H1 (cell line): ENCODE measurements around the gene THAP7. TPM values are rescaled to one million over a fixed set of nuclear protein-coding genes. Genes with fewer than 3 reads are reported as not detected.

ENCODE experiments used
- CTCF ChIA-PET: fragments of 300-600 bp; sonication (Branson Sonifier 250); formaldehyde crosslinking; loops from one replicate; lab custom pipeline; 2021; ENCODE audit not compliant: partially characterized antibody; lab: Charles Lee
- POLR2A ChIA-PET: fragments of 300-600 bp; sonication (Branson Sonifier 250); formaldehyde crosslinking; loops from one replicate; lab custom pipeline; 2021; ENCODE audit warnings: inconsistent platforms; ENCODE audit not compliant: partially characterized antibody; lab: Charles Lee
- DNase-seq, 2 experiments: peaks; one replicate each; pipeline versions ENCODE4 v3.0.0 to v3.0.0-alpha.2; 2010 to 2022; ENCODE audit warnings: low spot score in 2 of 2, low read depth in 1 of 2, mixed read lengths in 1 of 2
- FAIRE-seq: peaks from 2 replicates; lab custom pipeline; 2011; peaks lifted over from hg19 to GRCh38; lab: Jason Lieb, UNC
- H2AFZ ChIP-seq: 2 replicates; pipeline ENCODE4 v1.8.1; 2012; ENCODE audit warnings: low read length, inconsistent platforms
- H2AK5ac ChIP-seq: 2 replicates; pipeline ENCODE4 v1.6.1; 2013; ENCODE audit warnings: low read depth, low read length
- H2BK120ac ChIP-seq: replicated peaks from 2 replicates; pipeline ENCODE3; 2013; ENCODE audit warnings: low read depth, low read length, inconsistent platforms
- H2BK12ac ChIP-seq: 2 replicates; pipeline ENCODE4 v1.6.1; 2013; ENCODE audit warnings: low read depth, low read length
- H2BK15ac ChIP-seq: 2 replicates; pipeline ENCODE4 v1.6.1; 2013; ENCODE audit warnings: low read length
- H2BK20ac ChIP-seq: 2 replicates; pipeline ENCODE4 v1.6.1; 2013; ENCODE audit warnings: low read length
- H2BK5ac ChIP-seq: 2 replicates; pipeline ENCODE4 v1.6.1; 2013; ENCODE audit warnings: low read depth, low read length
- H3K14ac ChIP-seq: 2 replicates; pipeline ENCODE4 v1.6.1; 2013; ENCODE audit warnings: inconsistent platforms; ENCODE audit not compliant: insufficient read length
- H3K18ac ChIP-seq: 2 replicates; pipeline ENCODE4 v1.6.1; 2013; ENCODE audit warnings: low read length; ENCODE audit errors: extremely low read depth
- H3K23ac ChIP-seq: 2 replicates; pipeline ENCODE4 v1.6.1; 2013; ENCODE audit warnings: inconsistent platforms; ENCODE audit not compliant: insufficient read length
- H3K23me2 ChIP-seq: 2 replicates; pipeline ENCODE4 v1.6.1; 2013; ENCODE audit warnings: low read depth, low read length
- H3K27ac ChIP-seq: 2 replicates; pipeline ENCODE4 v1.6.1; 2011; ENCODE audit warnings: low read depth, low read length, inconsistent platforms
- H3K27me3 ChIP-seq, 4 experiments: replicated peaks in 1 of 4; 1 replicate in 1 of 4; 2 replicates in 3 of 4; pipeline versions ENCODE4 v1.6.1 to v1.8.1; 2011 to 2013; ENCODE audit warnings: low read length in 3 of 4, mild to moderate bottlenecking in 3 of 4, inconsistent platforms in 2 of 4, mixed read lengths in 2 of 4, moderate library complexity in 1 of 4; ENCODE audit not compliant: control insufficient read depth in 3 of 4, insufficient read depth in 3 of 4; ENCODE audit errors: extremely low read depth in 1 of 4
- H3K36me3 ChIP-seq, 4 experiments: 2 replicates each; pipeline versions ENCODE4 v1.6.1 to v1.8.1; 2011 to 2013; ENCODE audit warnings: mild to moderate bottlenecking in 4 of 4, low read length in 3 of 4, moderate library complexity in 2 of 4, control low read depth in 1 of 4, inconsistent platforms in 1 of 4; ENCODE audit not compliant: insufficient read depth in 4 of 4, control insufficient read depth in 2 of 4
- H3K4ac ChIP-seq: replicated peaks from 2 replicates; pipeline ENCODE3; 2013; ENCODE audit warnings: low read length, low read depth, mixed read lengths, inconsistent platforms; ENCODE audit not compliant: insufficient read length
- H3K4me1 ChIP-seq, 4 experiments: replicated peaks in 1 of 4; 1 replicate in 1 of 4; 2 replicates in 3 of 4; pipeline versions ENCODE4 v1.6.1 to v1.8.1; 2011 to 2013; ENCODE audit warnings: low read length in 3 of 4, inconsistent platforms in 2 of 4, mixed read lengths in 1 of 4; ENCODE audit not compliant: insufficient read depth in 4 of 4, control insufficient read depth in 3 of 4
- H3K4me2 ChIP-seq, 2 experiments: 2 replicates each; pipeline versions ENCODE4 v1.6.1 to v1.8.1; 2011 to 2013; ENCODE audit warnings: low read depth in 2 of 2, low read length in 2 of 2, control low read depth in 1 of 2, inconsistent platforms in 1 of 2, mild to moderate bottlenecking in 1 of 2; ENCODE audit not compliant: insufficient read depth in 1 of 2
- H3K4me3 ChIP-seq, 4 experiments: fragments of 200-600, 300-600 bp in 1 of 4; sonication (generic), shearing (Covaris generic), sonication (Bioruptor Twin) in 1 of 4; 2 replicates each; pipeline versions ENCODE4 v1.5.1 to v1.8.1; 2011 to 2016; ENCODE audit warnings: low read length in 4 of 4, low read depth in 3 of 4, control low read depth in 2 of 4, inconsistent platforms in 2 of 4, mild to moderate bottlenecking in 2 of 4, mixed read lengths in 1 of 4, moderate library complexity in 1 of 4; ENCODE audit not compliant: insufficient read depth in 2 of 4; ENCODE audit errors: extremely low read depth in 1 of 4
- H3K56ac ChIP-seq: replicated peaks from 2 replicates; pipeline ENCODE3; 2013; ENCODE audit warnings: low read depth, mild to moderate bottlenecking, mixed read lengths, low read length, inconsistent platforms; ENCODE audit not compliant: insufficient read length
- H3K79me1 ChIP-seq: 2 replicates; pipeline ENCODE4 v1.6.1; 2013; ENCODE audit warnings: low read depth, low read length, control low read depth
- H3K79me2 ChIP-seq, 2 experiments: 2 replicates each; pipeline versions ENCODE4 v1.6.1 to v1.8.1; 2012 to 2013; ENCODE audit warnings: low read length in 2 of 2, mild to moderate bottlenecking in 2 of 2, inconsistent platforms in 1 of 2; ENCODE audit not compliant: insufficient read depth in 2 of 2, control insufficient read depth in 1 of 2
- H3K9ac ChIP-seq, 4 experiments: replicated peaks in 1 of 4; 1 replicate in 1 of 4; 2 replicates in 3 of 4; pipeline versions ENCODE4 v1.6.1 to v1.8.1; 2011 to 2013; ENCODE audit warnings: low read depth in 3 of 4, low read length in 3 of 4, control low read depth in 2 of 4, mild to moderate bottlenecking in 2 of 4, moderate library complexity in 2 of 4, inconsistent platforms in 1 of 4; ENCODE audit errors: extremely low read depth in 1 of 4
- H3K9me3 ChIP-seq, 2 experiments: 2 replicates each; pipeline versions ENCODE4 v1.6.1 to v1.8.1; 2012 to 2013; ENCODE audit warnings: mild to moderate bottlenecking in 2 of 2, moderate library complexity in 2 of 2, control low read depth in 1 of 2, inconsistent platforms in 1 of 2, low read depth in 1 of 2, low read length in 1 of 2, mixed read lengths in 1 of 2; ENCODE audit not compliant: insufficient read depth in 2 of 2
- H4K20me1 ChIP-seq, 2 experiments: replicated peaks in 1 of 2; 2 replicates each; pipeline versions ENCODE3 to v1.8.1; 2011 to 2013; ENCODE audit warnings: inconsistent platforms in 2 of 2, low read length in 2 of 2, mild to moderate bottlenecking in 1 of 2; ENCODE audit not compliant: insufficient read depth in 2 of 2, control insufficient read depth in 1 of 2
- H4K5ac ChIP-seq: 2 replicates; pipeline ENCODE4 v1.6.1; 2013; ENCODE audit warnings: low read length, low read depth, mixed read lengths, inconsistent platforms; ENCODE audit not compliant: insufficient read length
- H4K8ac ChIP-seq: 2 replicates; pipeline ENCODE4 v1.8.0; 2013; ENCODE audit warnings: mild to moderate bottlenecking, moderate library complexity, low read length, inconsistent platforms; ENCODE audit not compliant: insufficient read depth; ENCODE audit errors: extremely low read depth
- H4K91ac ChIP-seq: replicated peaks from 2 replicates; pipeline ENCODE3; 2013; ENCODE audit warnings: low read length, mixed read lengths, inconsistent platforms; ENCODE audit not compliant: insufficient read length
- ATF3 ChIP-seq: IDR thresholded peaks from 2 replicates; pipeline ENCODE4 v1.6.1; 2011; ENCODE audit warnings: low read depth, mild to moderate bottlenecking, low read length; ENCODE audit not compliant: insufficient read depth
- CBX8 ChIP-seq: fragments of 300-800, 300-1000 bp; sonication (generic); IDR thresholded peaks from 2 replicates; pipeline ENCODE4 v1.7.1; 2016; ENCODE audit warnings: low read depth, low read length, borderline replicate concordance
- EP300 ChIP-seq, 2 experiments: IDR thresholded peaks; 1 replicate in 1 of 2; 2 replicates in 1 of 2; pipeline ENCODE4 v1.6.1; 2011 to 2012; ENCODE audit warnings: low read depth in 2 of 2, low read length in 2 of 2, mild to moderate bottlenecking in 2 of 2, borderline replicate concordance in 1 of 2, inconsistent platforms in 1 of 2, moderate library complexity in 1 of 2
- GABPA ChIP-seq: IDR thresholded peaks from 2 replicates; pipeline ENCODE4 v1.6.1; 2011; ENCODE audit warnings: mild to moderate bottlenecking, low read length, moderate library complexity, borderline replicate concordance; ENCODE audit not compliant: insufficient read depth
- KDM4A ChIP-seq: IDR thresholded peaks from one replicate; pipeline ENCODE4 v1.7.1; 2012; ENCODE audit warnings: low read depth, mild to moderate bottlenecking, moderate library complexity, low read length, inconsistent platforms; ENCODE audit not compliant: severe bottlenecking
- POU5F1 ChIP-seq: IDR thresholded peaks from 2 replicates; pipeline ENCODE4 v1.6.1; 2011; ENCODE audit warnings: low read depth, mild to moderate bottlenecking, low read length, moderate library complexity
- RNF2 ChIP-seq: fragments of 200-900, 300-1000 bp; sonication (generic); IDR thresholded peaks from 2 replicates; pipeline ENCODE4 v1.7.1; 2016; ENCODE audit warnings: borderline replicate concordance, low read depth, mild to moderate bottlenecking, antibody characterized with exemption, low read length; ENCODE audit not compliant: poor library complexity, severe bottlenecking; ENCODE audit errors: missing control alignments
- SAP30 ChIP-seq: fragments of 300-600 bp; sonication (generic); IDR thresholded peaks from 2 replicates; pipeline ENCODE4 v1.7.1; 2012; ENCODE audit warnings: low read length, moderate library complexity, mild to moderate bottlenecking, inconsistent platforms; ENCODE audit not compliant: insufficient read depth, insufficient replicate concordance
- SIRT6 ChIP-seq: IDR thresholded peaks from one replicate; pipeline ENCODE4 v1.7.1; 2012; ENCODE audit warnings: low read length, inconsistent platforms
- SIX5 ChIP-seq: IDR thresholded peaks from 2 replicates; pipeline ENCODE4 v1.6.1; 2011; ENCODE audit warnings: mild to moderate bottlenecking, low read depth, low read length
- SP4 ChIP-seq: IDR thresholded peaks from 2 replicates; pipeline ENCODE4 v1.6.1; 2012; ENCODE audit warnings: low read length, inconsistent platforms
- TAF7 ChIP-seq: optimal IDR thresholded peaks from 2 replicates; pipeline ENCODE3; 2011; ENCODE audit warnings: low read depth, mild to moderate bottlenecking, inconsistent platforms, low read length, moderate library complexity, borderline replicate concordance
- WGBS, 2 experiments: shearing (Covaris generic) in 1 of 2; methylation state at CpG; one replicate each; pipeline versions ENCODE4 v1.1.6 to v1.1.7; 2013 to 2015; ENCODE audit warnings: low lambda C conversion rate in 2 of 2, mixed read lengths in 2 of 2, inconsistent platforms in 1 of 2, low coverage in 1 of 2, missing lambda C conversion rate in 1 of 2; ENCODE audit not compliant: insufficient replicate concordance in 2 of 2, insufficient coverage in 1 of 2, insufficient read length in 1 of 2; ENCODE audit errors: extremely low coverage in 1 of 2, missing lambda C conversion rate in 1 of 2; 5-methylcytosine and 5-hydroxymethylcytosine counted together
- polyA plus RNA-seq, 7 experiments: library from polyadenylated mRNA; depleted of rRNA in 3 of 7; stranded (reverse) in 5 of 7; unstranded in 2 of 7; fragments of >200 nt in 5 of 7; fragments of 200-250 nt in 2 of 7; gene quantifications; 1 replicate in 5 of 7; 2 replicates in 1 of 7; 4 replicates in 1 of 7; pipeline versions ENCODE4 v1.2.1 to v1.2.3, GENCODE V29; 2011 to 2013; ENCODE audit warnings: missing spikeins in 2 of 7, mixed read lengths in 2 of 7
- total RNA-seq: library from RNA; stranded (reverse); fragmentation: NEBNext Ultra II Directional; extraction: Animal tissue kit (Norgen Biotek cat#: 25700); gene quantifications from 2 replicates; pipeline ENCODE4 v1.2.1, GENCODE V29; 2021

The THAP7 gene
- total and polyA plus RNA-seq, 2 of the 8 experiments (the other 6 are each of a cell fraction or from before 2014, with no cell fraction given), result 16.9 to 32.5 TPM

GRCh38 chr22:20977019-20977418, 24.9 kb downstream of the THAP7 start:
- Histone ChIP-seq H4K5ac (no peak overlapping the region), H3K27ac (no peak overlapping the region), H3K14ac (no peak overlapping the region), H2BK12ac (no peak overlapping the region), H2BK5ac (no peak overlapping the region), H3K23me2 (peaks cover 6% of the 10 kb centered on the region; the same call in 1 of the 2 replicates), H2BK120ac (no peak overlapping the region), H4K91ac (no peak overlapping the region), H2BK20ac (no peak overlapping the region), H3K9me3 (peaks cover 11 to 17% of the 10 kb centered on the region in 2 experiments), H2BK15ac (no peak overlapping the region), H3K27me3 (peaks cover 0 to 17% (median 7%) of the 10 kb centered on the region in 4 experiments; a peak in 3 of 7 replicates), H3K18ac (no peak overlapping the region), H2AK5ac (no peak overlapping the region), H3K9ac (no peak overlapping the region), H3K4me1 (peaks cover 5 to 20% (median 8%) of the 10 kb centered on the region in 4 experiments; a peak in 6 of 7 replicates), H3K56ac (no peak overlapping the region), H3K4ac (no peak overlapping the region), H3K79me2 (no peaks in the 10 kb centered on the region), H3K4me3 (no peak overlapping the region), H2AFZ (no peak overlapping the region), H3K23ac (no peak overlapping the region), H4K20me1 (peaks cover 1 to 2% of the 10 kb centered on the region in 2 experiments), H4K8ac (no peak overlapping the region), H3K4me2 (no peak overlapping the region), H3K36me3 (no peaks in the 10 kb centered on the region), H3K79me1 (no peaks in the 10 kb centered on the region)
- ChIA-PET CTCF (interaction anchor here (1.1 to 10.9 kb wide), 4 partner anchors 10 to 44 kb away, joined by 3 to 115 read pairs (median 7); partner anchors contain the start of gene AIFM3), POLR2A (interaction anchor here (3.0 kb wide), 1 partner anchor 20 kb away, joined by 7 read pairs; no protein-coding TSS in a partner anchor)
- DNase-seq, result no peak
- FAIRE-seq, result no peak
- WGBS, 2 experiments, result 87% methylated on average over 11 of the region's 11 CpGs; no CpG with 5 or more reads in 1 of the 2 experiments
- TF ChIP-seq SAP30 (no peak), EP300 (IDR thresholded peaks at IDR 0.05; ENCODE audit: borderline replicate concordance in 1 of 2, low read depth in 2 of 2, low read length in 2 of 2) (no peak), ATF3 (no peak), CBX8 (no peak), KDM4A (no peak), POU5F1 (no peak), SIX5 (no peak), TAF7 (no peak), SIRT6 (no peak), SP4 (no peak), GABPA (no peak), RNF2 (no peak)
